Endodermal cell (in vitro differentiated cells): ENCODE measurements around the gene ANKH. TPM values are rescaled to one million over a fixed set of nuclear protein-coding genes. Genes with fewer than 3 reads are reported as not detected.

Source experiments
- DNase-seq: peaks from one replicate; pipeline ENCODE4 v3.0.0-alpha.2; 2017
- H3K27ac ChIP-seq: 2 replicates; pipeline ENCODE4 v1.5.1; 2013; ENCODE audit warnings: mild to moderate bottlenecking, low read depth, low read length, moderate library complexity
- H3K27me3 ChIP-seq: 2 replicates; pipeline ENCODE4 v1.6.1; 2013; ENCODE audit warnings: mild to moderate bottlenecking, low read length, moderate library complexity; ENCODE audit not compliant: insufficient read depth, control insufficient read depth, poor library complexity, severe bottlenecking
- H3K36me3 ChIP-seq: 2 replicates; pipeline ENCODE4 v1.7.0; 2013; ENCODE audit warnings: mild to moderate bottlenecking, low read length, moderate library complexity; ENCODE audit not compliant: control insufficient read depth, insufficient read depth
- H3K4me1 ChIP-seq: one replicate; pipeline ENCODE4 v1.7.0; 2013; ENCODE audit warnings: low read length; ENCODE audit not compliant: control insufficient read depth, insufficient read depth
- H3K4me3 ChIP-seq: 2 replicates; pipeline ENCODE4 v1.5.1; 2013; ENCODE audit warnings: mild to moderate bottlenecking, low read length, moderate library complexity
- H3K9ac ChIP-seq: 2 replicates; pipeline ENCODE4 v1.6.1; 2013; ENCODE audit warnings: mild to moderate bottlenecking, low read length, moderate library complexity; ENCODE audit not compliant: poor library complexity, severe bottlenecking; ENCODE audit errors: extremely low read depth
- H3K9me3 ChIP-seq: 2 replicates; pipeline ENCODE4 v1.6.1; 2013; ENCODE audit warnings: mild to moderate bottlenecking, low read length, moderate library complexity; ENCODE audit not compliant: control insufficient read depth
- H3K27ac Mint-ChIP-seq: 2 replicates; pipeline ENCODE4 v1.8.0; 2020; ENCODE audit warnings: mixed read lengths
- H3K27me3 Mint-ChIP-seq: 2 replicates; pipeline ENCODE4 v1.8.0; 2021; ENCODE audit warnings: mild to moderate bottlenecking, mixed read lengths; ENCODE audit not compliant: insufficient read depth
- H3K36me3 Mint-ChIP-seq: 2 replicates; pipeline ENCODE4 v1.8.0; 2020; ENCODE audit warnings: low read depth, mixed read lengths
- H3K4me1 Mint-ChIP-seq: 2 replicates; pipeline ENCODE4 v1.8.0; 2020; ENCODE audit warnings: mixed read lengths
- H3K4me3 Mint-ChIP-seq: 2 replicates; pipeline ENCODE4 v1.8.0; 2020; ENCODE audit warnings: mild to moderate bottlenecking, moderate library complexity, mixed read lengths
- H3K9me3 Mint-ChIP-seq: 2 replicates; pipeline ENCODE4 v1.8.0; 2020; ENCODE audit warnings: mild to moderate bottlenecking, mixed read lengths
- WGBS, 2 experiments: methylation state at CpG; one replicate each; pipeline versions ENCODE4 v1.1.5 to v1.1.7; 2013; ENCODE audit warnings: missing lambda C conversion rate in 2 of 2, mixed read lengths in 1 of 2; ENCODE audit not compliant: insufficient coverage in 1 of 2, insufficient read length in 1 of 2; 5-methylcytosine and 5-hydroxymethylcytosine counted together
- total RNA-seq, 2 donors: library from RNA; stranded (reverse); fragmentation: NEBNext Ultra II Directional in 1 of 2; extraction: Animal tissue kit (Norgen Biotek cat#: 25700) in 1 of 2; gene quantifications; 2 replicates in 1 of 2; 3 replicates in 1 of 2; pipeline ENCODE4 v1.2.1, GENCODE V29; 2021
- TF ChIP-seq, protein P1 (sequence below): fragments of 200-600 bp; sonication (generic); conservative IDR thresholded peaks from 2 replicates; pipeline ENCODE4 v1.5.0; 2021; ENCODE audit warnings: antibody characterized with exemption, mild to moderate bottlenecking

ANKH gene
- total RNA-seq, 2 donors from 2014 or later: 26.5 to 43.4 TPM

DNA sequence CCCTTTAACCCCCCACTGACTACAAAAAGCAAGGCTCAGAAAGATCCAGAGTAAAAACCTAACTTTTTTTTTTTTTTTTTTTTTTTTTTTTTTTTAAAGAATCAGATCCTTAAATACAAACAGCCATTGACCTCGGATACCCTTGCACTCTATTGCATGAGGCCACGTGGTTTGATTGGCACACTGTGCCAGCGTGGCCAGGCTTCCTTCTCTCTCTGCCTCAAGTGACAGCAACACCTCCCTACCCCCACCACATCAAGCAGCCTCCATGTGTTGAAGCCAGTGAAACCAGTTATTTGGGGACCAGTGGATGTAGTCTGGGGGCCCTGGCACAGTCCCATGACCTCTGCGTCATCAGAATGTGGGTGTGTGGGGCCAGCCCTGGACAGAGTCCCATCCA is 135.6 kb downstream of the ANKH start:
- H3K9me3 ChIP-seq: no peaks in the 10 kb centered on the region
- no peak overlapping the region for H3K4me3 ChIP-seq
- H3K27me3 Mint-ChIP-seq: no peaks in the 10 kb centered on the region
- no peaks in the 10 kb centered on the region for H3K27me3 ChIP-seq
- H3K27ac Mint-ChIP-seq: no peak overlapping the region
- 83 to 91% methylated on average over 1 to 4 of the region's 4 CpGs for WGBS, 2 experiments
- no peaks in the 10 kb centered on the region for H3K4me1 ChIP-seq
- no peak for DNase-seq
- no peaks in the 10 kb centered on the region for H3K9me3 Mint-ChIP-seq
- no peaks in the 10 kb centered on the region for H3K36me3 Mint-ChIP-seq
- H3K9ac ChIP-seq: no peak overlapping the region
- TF ChIP-seq, protein P1, sequence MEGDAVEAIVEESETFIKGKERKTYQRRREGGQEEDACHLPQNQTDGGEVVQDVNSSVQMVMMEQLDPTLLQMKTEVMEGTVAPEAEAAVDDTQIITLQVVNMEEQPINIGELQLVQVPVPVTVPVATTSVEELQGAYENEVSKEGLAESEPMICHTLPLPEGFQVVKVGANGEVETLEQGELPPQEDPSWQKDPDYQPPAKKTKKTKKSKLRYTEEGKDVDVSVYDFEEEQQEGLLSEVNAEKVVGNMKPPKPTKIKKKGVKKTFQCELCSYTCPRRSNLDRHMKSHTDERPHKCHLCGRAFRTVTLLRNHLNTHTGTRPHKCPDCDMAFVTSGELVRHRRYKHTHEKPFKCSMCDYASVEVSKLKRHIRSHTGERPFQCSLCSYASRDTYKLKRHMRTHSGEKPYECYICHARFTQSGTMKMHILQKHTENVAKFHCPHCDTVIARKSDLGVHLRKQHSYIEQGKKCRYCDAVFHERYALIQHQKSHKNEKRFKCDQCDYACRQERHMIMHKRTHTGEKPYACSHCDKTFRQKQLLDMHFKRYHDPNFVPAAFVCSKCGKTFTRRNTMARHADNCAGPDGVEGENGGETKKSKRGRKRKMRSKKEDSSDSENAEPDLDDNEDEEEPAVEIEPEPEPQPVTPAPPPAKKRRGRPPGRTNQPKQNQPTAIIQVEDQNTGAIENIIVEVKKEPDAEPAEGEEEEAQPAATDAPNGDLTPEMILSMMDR: no peak
- H3K36me3 ChIP-seq: peaks cover 4% of the 10 kb centered on the region
- H3K4me3 Mint-ChIP-seq: no peak overlapping the region
- H3K27ac ChIP-seq: no peak overlapping the region
- peaks cover 2% of the 10 kb centered on the region for H3K4me1 Mint-ChIP-seq

DNA sequence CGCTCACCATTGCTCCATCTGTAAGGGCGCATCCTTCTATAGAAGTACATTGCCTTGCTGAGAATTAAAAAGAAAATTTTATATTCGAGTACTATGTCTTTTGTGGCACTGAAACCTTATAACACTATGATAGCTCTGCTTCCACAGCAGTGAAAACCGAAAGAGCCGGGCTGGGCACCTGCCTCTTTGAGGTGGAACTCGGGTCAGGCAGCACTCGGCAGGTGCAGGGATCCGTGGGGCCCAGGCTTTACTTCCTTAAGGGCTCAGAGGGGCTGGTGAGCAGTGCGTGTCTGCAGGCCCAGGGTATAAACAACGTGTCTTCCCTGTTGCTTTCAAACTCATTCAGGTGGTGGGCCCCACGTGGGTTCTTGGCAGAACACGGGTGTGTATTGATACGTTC is 137.2 kb downstream of the ANKH start:
- Mint-ChIP-seq H3K9me3 (no peaks in the 10 kb centered on the region), H3K4me1 (peaks cover 9% of the 10 kb centered on the region)

DNA sequence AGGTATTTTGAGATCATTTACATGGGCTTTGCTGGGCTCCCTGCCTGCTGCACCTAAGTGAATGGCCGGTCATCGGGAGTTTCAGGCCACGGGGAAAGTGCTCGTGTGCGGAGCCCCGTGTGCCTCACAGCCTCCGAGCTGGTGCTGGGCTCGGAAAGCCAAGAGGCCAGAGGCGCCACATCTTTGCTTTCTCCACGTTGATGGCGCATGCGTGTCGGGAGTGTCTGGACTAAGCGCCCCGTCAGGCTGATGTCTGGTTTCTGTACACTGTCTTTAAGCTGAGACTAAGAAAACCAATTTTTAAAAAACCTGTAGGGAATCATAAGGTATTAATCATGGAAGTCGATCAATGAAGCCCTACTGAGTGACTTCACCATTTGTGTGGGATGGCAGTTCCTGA is 137.9 kb downstream of the ANKH start:
- Histone ChIP-seq H3K36me3 (no peaks in the 10 kb centered on the region), H3K27ac (no peak overlapping the region), H3K9me3 (no peaks in the 10 kb centered on the region), H3K27me3 (no peaks in the 10 kb centered on the region), H3K4me3 (no peak overlapping the region), H3K9ac (no peak overlapping the region), H3K4me1 (peaks cover 2% of the 10 kb centered on the region)
- Mint-ChIP-seq H3K27ac (no peak overlapping the region), H3K27me3 (no peaks in the 10 kb centered on the region), H3K4me3 (no peak overlapping the region), H3K36me3 (no peaks in the 10 kb centered on the region), H3K4me1 (peaks cover 11% of the 10 kb centered on the region), H3K9me3 (no peaks in the 10 kb centered on the region)
- 95 to 100% methylated on average over 9 to 16 of the region's 16 CpGs for WGBS, 2 experiments
- no peak for DNase-seq
- TF ChIP-seq, protein P1: no peak

More for the DNA sequence above, 137.2 kb downstream of the ANKH start:
- Mint-ChIP-seq H3K27ac (no peak overlapping the region), H3K4me3 (no peak overlapping the region), H3K27me3 (no peaks in the 10 kb centered on the region), H3K36me3 (no peaks in the 10 kb centered on the region)
- DNase-seq: no peak
- Histone ChIP-seq H3K4me3 (no peak overlapping the region), H3K9ac (no peak overlapping the region), H3K9me3 (no peaks in the 10 kb centered on the region), H3K36me3 (no peaks in the 10 kb centered on the region), H3K4me1 (no peaks in the 10 kb centered on the region), H3K27ac (no peak overlapping the region), H3K27me3 (no peaks in the 10 kb centered on the region)
- WGBS, 2 experiments: 92 to 98% methylated on average over 8 to 13 of the region's 13 CpGs
- TF ChIP-seq, protein P1: no peak
